Adrenal gland (tissue), 12 donors: ENCODE data around the gene ADARB2. TPM values are rescaled to one million over a fixed set of nuclear protein-coding genes. Genes with fewer than 3 reads are reported as not detected.

Experiments used
- DNase-seq, 7 donors: peaks; one replicate each; pipeline ENCODE4 v3.0.0-alpha.2; 2019 to 2020
- H3K27ac ChIP-seq, 5 donors: fragments of 200-600 bp; sonication (generic) in 4 of 5; 1 replicate in 3 of 5; 2 replicates in 2 of 5; pipeline versions ENCODE4 v1.5.1 to v1.8.0; 2016 to 2020; ENCODE audit warnings: mild to moderate bottlenecking in 1 of 5
- H3K27me3 ChIP-seq: fragments of 200-600 bp; 2 replicates; pipeline ENCODE4 v1.8.0; 2021
- H3K36me3 ChIP-seq, 2 donors: fragments of 200-600 bp; replicated peaks in 1 of 2; 1 replicate in 1 of 2; 2 replicates in 1 of 2; pipeline versions ENCODE4 v1.5.1 to v1.8.0; 2018 to 2022
- H3K4me1 ChIP-seq, 2 donors: fragments of 200-600 bp; replicated peaks in 1 of 2; 1 replicate in 1 of 2; 2 replicates in 1 of 2; pipeline versions ENCODE4 v1.5.1 to v1.8.0; 2018 to 2021
- H3K4me3 ChIP-seq, 4 donors: fragments of 200-600 bp; sonication (generic) in 3 of 4; one replicate each; pipeline ENCODE4 v1.5.1; 2016 to 2018
- H3K9me3 ChIP-seq, 3 donors: fragments of 200-600 bp; sonication (generic) in 1 of 3; replicated peaks in 1 of 3; 1 replicate in 2 of 3; 2 replicates in 1 of 3; pipeline versions ENCODE4 v1.5.1 to v1.8.0; 2016 to 2021
- CTCF ChIP-seq, 6 experiments: fragments of 450-650 bp in 4 of 6; fragments of 200-600 bp in 2 of 6; sonication (generic) in 1 of 6; IDR thresholded peaks; 1 replicate in 5 of 6; 2 replicates in 1 of 6; pipeline versions ENCODE4 v1.5.1 to v1.8.0; 2016 to 2021; ENCODE audit warnings: antibody characterized with exemption in 6 of 6, mild to moderate bottlenecking in 2 of 6, moderate library complexity in 1 of 6
- POLR2A ChIP-seq, 2 donors: fragments of 450-650 bp; IDR thresholded peaks; one replicate each; pipeline ENCODE4 v1.6.1; 2017; ENCODE audit warnings: antibody characterized with exemption in 2 of 2, mild to moderate bottlenecking in 2 of 2, moderate library complexity in 1 of 2
- WGBS, 4 donors: extraction: QIAGEN DNeasy Blood & Tissue Kit in 2 of 4; methylation state at CpG; one replicate each; pipeline versions ENCODE4 v1.1.5 to v1.1.7; 2013 to 2017; 5-methylcytosine and 5-hydroxymethylcytosine counted together
- intact Hi-C, 2 donors: fragments of 100-400 bp; cut with DNase I; formaldehyde crosslinking; loops; one replicate each; pipeline versions ENCODE4 v1.14.1 to v1.15.0; 2022 to 2023
- polyA plus RNA-seq, 3 donors: library from polyadenylated mRNA; stranded (reverse); fragments of 200-250 nt in 2 of 3; fragments of 350-450 nt in 1 of 3; fragmentation: Illumina TruSeq in 1 of 3; extraction: RNeasy Lipid Tissue Mini Kit (QIAGEN cat#74804) in 1 of 3; gene quantifications; one replicate each; pipeline ENCODE4 v1.2.3, GENCODE V29; 2013 to 2014
- total RNA-seq, 9 donors: library from RNA; depleted of rRNA in 4 of 9; stranded (reverse); fragments of >200 nt in 4 of 9; fragments of 120-200 nt in 1 of 9; fragmentation: NEBNext Ultra II Directional in 1 of 9; extraction: Animal tissue kit (Norgen Biotek cat#: 25700) in 1 of 9; gene quantifications; one replicate each; pipeline versions ENCODE4 v1.1.0 to v1.2.4, GENCODE V29; 2013 to 2023
- donor health status: healthy with polysubstance abuse.
- donor health status: Bipolar disorder and iron deficiency.
- donor health status: DM: yes; HTN: yes; CAD: no.
- donor health status: DM: no; HTN: no; CAD: no.
- donor health status: DM: no; HTN: no; CAD: no.
- donor health status: DM: yes; HTN: yes; CAD: no.

The ADARB2 gene
- total and polyA plus RNA-seq, 12 donors = 0.14 to 3.1 (median 0.91) TPM

GRCh38 chr10:1151076-1152033 is 586.0 kb downstream of the ADARB2 start:
- 81 to 90% (median 85%) methylated on average over 11 to 15 of the region's 15 CpGs for WGBS, 4 donors
- no peak overlapping the region for H3K4me3 ChIP-seq

GRCh38 chr10:1150638-1150955 is 586.7 kb downstream of the ADARB2 start:
- WGBS, 4 donors = 82 to 91% (median 85%) methylated on average over 13 of the region's 13 CpGs
- no peak overlapping the region for H3K27ac ChIP-seq
- DNase-seq = peak in 1 of 7 donors; percentile 23
- H3K36me3 ChIP-seq = no peaks in the 10 kb centered on the region
- no peak overlapping the region for H3K4me3 ChIP-seq
- TF ChIP-seq CTCF (IDR thresholded peaks at IDR 0.05) (no peak), POLR2A (IDR thresholded peaks at IDR 0.05) (no peak)
- H3K9me3 ChIP-seq = peaks cover 0 to 7% (median 0%) of the 10 kb centered on the region in 3 donors
- H3K4me1 ChIP-seq = no peaks in the 10 kb centered on the region
- H3K27me3 ChIP-seq = no peaks in the 10 kb centered on the region
- intact Hi-C loops = no loop called here

More at GRCh38 chr10:1151076-1152033, 586.0 kb downstream of the ADARB2 start:
- Histone ChIP-seq H3K9me3 (no peaks in the 10 kb centered on the region), H3K27me3 (no peaks in the 10 kb centered on the region), H3K36me3 (no peaks in the 10 kb centered on the region), H3K4me1 (no peaks in the 10 kb centered on the region), H3K27ac (no peak overlapping the region)
- TF ChIP-seq CTCF (IDR thresholded peaks at IDR 0.05) = no peak
- no peak for TF ChIP-seq POLR2A (IDR thresholded peaks at IDR 0.05)
- intact Hi-C loops = no loop called here
- DNase-seq = peak in 1 of 7 donors; percentile 30

- WGBS, 4 donors = 49 to 72% (median 57%) methylated on average over 18 to 23 of the region's 23 CpGs
- intact Hi-C loops = no loop called here
- Histone ChIP-seq H3K27ac (no peak overlapping the region), H3K9me3 (peaks cover 0 to 8% (median 0%) of the 10 kb centered on the region in 3 donors), H3K36me3 (no peaks in the 10 kb centered on the region), H3K27me3 (no peaks in the 10 kb centered on the region), H3K4me3 (no peak overlapping the region), H3K4me1 (no peaks in the 10 kb centered on the region)
- DNase-seq = peak in 3 of 7 donors; percentile 31 to 70 (median 49)
- TF ChIP-seq CTCF (IDR thresholded peaks at IDR 0.05) = no peak
Measured at GRCh38 chr10:1149793-1150637, 587.3 kb downstream of the ADARB2 start.
